GM10266 (cell line): ENCODE measurements around the gene PRKAG2.

Experiments
- DNase-seq: peaks from one replicate; pipeline ENCODE4 v3.0.0; 2012; ENCODE audit errors: extremely low spot score
- TF ChIP-seq, protein P1 (sequence below): IDR thresholded peaks from 2 replicates; pipeline ENCODE4 v1.5.1; 2012; ENCODE audit warnings: mild to moderate bottlenecking, low read depth; ENCODE audit not compliant: control insufficient read depth, insufficient read depth; ENCODE audit errors: missing control alignments

Gene PRKAG2

DNA sequence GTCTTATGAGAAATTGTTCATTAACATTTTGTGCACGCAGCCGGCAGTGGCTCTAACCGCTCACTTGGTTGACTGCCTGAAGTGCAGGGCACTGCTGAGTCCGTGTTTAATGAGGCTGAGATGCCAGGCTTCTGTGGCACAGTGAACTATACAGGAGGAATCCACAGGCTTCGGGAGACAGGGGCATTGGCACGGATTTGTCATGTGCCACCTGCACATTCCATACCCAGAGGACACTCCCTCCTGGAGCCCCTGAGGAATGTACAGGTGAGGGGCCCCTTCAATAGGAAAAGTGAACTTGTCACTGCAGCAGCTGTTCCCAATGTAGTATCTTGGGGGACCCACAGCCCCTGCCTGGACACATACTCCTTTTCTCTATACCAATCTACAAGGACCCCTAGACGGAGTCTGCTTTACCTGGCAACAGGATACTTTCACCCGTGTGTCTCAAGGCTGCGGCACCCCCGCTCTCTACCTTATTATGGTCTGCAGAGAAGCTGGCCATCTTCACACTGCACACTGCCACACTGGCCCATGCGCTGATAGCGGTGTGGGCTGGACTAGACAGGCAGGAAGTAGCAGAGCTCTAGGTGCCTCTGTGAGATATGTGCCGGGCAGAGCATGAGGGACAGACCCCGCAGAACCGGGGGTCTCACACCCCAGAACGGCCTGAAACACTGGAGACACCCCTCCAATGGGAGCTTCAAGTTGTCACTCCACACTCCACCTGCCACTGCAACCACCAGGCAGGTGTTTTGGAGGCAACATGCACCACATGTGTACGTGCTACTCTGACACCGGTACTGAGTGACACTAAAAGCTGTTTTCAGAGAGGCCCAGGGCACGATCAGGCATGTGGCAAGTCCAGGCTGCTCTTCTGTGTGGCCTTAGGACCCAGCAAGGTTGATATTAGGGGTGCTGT lies 285.8 kb downstream of the PRKAG2 start:
- TF ChIP-seq, protein P1, sequence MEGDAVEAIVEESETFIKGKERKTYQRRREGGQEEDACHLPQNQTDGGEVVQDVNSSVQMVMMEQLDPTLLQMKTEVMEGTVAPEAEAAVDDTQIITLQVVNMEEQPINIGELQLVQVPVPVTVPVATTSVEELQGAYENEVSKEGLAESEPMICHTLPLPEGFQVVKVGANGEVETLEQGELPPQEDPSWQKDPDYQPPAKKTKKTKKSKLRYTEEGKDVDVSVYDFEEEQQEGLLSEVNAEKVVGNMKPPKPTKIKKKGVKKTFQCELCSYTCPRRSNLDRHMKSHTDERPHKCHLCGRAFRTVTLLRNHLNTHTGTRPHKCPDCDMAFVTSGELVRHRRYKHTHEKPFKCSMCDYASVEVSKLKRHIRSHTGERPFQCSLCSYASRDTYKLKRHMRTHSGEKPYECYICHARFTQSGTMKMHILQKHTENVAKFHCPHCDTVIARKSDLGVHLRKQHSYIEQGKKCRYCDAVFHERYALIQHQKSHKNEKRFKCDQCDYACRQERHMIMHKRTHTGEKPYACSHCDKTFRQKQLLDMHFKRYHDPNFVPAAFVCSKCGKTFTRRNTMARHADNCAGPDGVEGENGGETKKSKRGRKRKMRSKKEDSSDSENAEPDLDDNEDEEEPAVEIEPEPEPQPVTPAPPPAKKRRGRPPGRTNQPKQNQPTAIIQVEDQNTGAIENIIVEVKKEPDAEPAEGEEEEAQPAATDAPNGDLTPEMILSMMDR: no peak

DNA sequence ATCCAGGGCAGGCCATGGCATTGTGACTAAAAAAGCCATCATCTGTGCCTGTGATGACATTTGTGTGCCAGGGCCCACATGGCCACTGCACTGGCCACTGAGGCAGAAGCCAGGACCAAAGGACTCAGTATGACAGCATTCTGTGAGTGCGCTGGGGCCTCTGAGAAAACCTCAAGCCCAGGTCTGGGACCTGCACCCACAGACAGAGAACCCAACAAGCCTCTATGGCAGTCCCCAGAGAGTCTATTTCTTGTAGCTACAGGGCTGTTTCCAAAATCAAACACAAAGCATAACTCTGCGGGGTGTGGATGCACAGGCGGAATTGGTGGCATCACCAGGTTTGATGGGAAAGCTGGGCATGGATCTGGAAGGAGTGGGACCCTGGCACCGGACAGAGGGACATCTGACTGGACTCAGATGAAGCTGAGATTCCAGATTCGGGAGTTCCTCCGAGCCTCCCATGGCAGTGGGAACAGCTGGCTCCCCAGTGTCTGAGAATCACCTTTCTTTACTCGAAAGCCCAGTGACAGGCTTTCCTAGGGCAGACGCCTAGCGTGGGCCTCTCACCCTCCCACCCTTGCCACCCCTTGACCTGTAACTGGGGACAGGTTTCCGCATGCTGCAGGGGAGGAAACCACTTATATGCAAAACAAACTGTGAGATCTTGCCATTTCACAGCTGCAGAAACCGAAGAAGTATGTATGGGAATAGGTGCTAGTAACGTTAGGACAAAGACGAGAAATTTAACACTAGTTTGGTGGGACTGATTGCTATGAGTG lies 286.7 kb downstream of the PRKAG2 start:
- DNase-seq: no peak
- TF ChIP-seq, protein P1: no peak

More for the DNA sequence above, 285.8 kb downstream of the PRKAG2 start:
- DNase-seq: no peak

DNA sequence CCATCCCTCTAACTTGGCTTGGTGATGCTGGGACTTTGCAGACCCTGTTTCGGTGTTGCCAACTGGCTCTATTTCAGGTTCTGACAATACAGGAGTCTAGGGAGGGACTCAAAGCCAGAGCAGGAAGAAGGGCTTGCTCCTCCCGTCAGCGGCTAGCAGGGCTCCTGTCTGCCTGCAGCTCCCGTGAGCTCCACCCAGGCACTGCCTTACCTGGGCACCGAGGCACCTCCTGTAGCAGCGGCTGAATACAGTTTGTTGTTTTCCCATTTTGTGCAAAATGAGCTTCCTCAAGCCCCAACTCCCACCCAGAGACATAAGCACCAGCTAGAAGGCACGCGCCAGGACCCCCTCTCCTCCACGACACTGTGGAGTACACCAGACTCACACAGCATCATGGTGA lies 287.9 kb downstream of the PRKAG2 start:
- TF ChIP-seq, protein P1: no peak
- DNase-seq: no peak

DNA sequence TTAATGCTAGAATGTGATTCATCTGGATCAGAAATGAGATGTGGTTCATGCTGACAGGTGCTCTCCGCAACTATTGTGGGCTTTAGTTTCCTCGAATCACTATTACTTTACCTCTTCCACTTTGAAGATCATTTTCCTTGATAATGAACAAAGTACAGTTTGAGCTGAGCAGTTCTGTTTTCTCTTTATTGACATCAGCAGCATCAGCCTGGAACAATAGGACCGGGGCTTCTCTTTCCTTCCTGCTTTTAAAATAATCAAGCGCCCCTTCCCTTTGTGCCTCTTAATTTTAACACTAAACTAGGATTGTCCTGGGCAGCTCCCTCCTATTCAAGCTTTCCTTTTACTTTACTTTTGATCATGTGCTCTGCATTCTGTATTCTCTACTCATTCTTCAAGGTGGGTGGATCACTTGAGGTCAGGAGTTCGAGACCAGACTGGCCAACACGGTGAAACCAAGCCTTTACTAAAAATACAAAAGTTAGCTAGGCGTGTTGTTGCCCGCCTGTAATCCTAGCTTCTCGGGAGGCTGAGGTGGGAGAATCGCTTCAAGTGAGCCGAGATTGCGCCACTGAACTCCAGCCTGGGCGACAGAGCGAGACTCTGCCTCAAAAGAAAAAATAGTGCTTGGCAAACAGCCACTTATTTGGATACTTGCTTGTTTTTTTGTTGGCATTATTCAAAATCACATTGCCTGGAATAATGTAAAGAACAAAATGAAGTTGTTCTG lies 290.2 kb downstream of the PRKAG2 start:
- TF ChIP-seq, protein P1: no peak

DNA sequence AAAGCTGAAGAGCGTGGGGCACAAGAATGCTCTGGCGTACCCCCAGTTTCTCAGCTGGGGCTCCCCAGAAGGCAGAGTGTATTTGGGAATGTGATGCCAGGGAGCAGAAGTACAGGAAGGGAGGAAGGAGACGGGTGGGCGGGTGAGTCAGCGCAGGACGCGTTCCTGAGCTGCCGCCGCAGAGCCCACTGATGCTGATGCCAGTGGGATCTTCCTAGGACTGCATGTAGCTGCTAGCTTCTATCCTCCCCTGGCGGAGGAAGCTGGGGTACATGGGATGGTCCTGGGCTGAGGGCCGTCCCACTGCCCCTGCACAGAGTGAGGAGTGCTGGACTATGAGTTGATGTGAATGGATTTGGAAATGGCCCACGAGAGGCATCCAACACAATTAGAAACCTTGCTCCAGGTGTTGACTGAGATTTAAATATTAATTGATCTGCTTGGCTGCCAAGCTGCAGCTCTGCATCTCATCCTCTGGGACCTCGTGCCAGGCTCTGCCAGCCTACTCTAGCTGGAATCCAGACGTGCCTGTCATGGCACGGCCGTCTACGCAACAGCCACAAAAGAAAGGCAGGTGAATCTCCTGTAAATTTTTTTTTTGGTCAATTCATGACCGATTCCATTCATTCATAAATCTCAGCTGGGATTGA lies 291.0 kb downstream of the PRKAG2 start:
- DNase-seq: no peak
- TF ChIP-seq, protein P1: no peak

More for the DNA sequence above, 290.2 kb downstream of the PRKAG2 start:
- no peak for DNase-seq

DNA sequence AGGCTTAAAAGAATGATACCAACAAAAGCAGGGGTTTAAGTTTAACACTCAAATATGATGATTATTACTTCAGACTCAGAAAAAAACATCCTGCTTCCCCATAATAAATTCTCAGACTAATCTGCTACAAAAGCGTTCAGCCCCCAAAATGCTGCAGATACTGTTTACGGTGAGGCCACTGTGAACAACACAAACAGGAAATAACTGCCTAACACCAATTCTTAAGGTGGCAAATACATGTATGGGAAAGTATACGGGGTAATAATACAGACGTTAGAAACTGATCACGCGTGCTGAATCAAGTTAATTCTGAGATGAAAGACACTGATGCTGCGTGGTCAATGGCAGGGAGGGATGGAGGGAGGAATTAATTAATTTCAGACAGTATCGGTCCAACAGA lies 295.2 kb downstream of the PRKAG2 start:
- TF ChIP-seq, protein P1: no peak

More for the DNA sequence above, 295.2 kb downstream of the PRKAG2 start:
- no peak for DNase-seq
